Hypothalamus (tissue), 51 donors: ENCODE data around the gene CCDC178.
"Not testable (repeated sequence)": the region's sequence is repeated elsewhere in the genome, so short reads cannot be mapped to it uniquely, and the experiment has no call there.

ENCODE experiments used
- DNase-seq, 51 donors: peaks; one replicate each; lab custom pipeline; 2025; lab: John Stamatoyannopoulos, UW

The CCDC178 gene

DNA sequence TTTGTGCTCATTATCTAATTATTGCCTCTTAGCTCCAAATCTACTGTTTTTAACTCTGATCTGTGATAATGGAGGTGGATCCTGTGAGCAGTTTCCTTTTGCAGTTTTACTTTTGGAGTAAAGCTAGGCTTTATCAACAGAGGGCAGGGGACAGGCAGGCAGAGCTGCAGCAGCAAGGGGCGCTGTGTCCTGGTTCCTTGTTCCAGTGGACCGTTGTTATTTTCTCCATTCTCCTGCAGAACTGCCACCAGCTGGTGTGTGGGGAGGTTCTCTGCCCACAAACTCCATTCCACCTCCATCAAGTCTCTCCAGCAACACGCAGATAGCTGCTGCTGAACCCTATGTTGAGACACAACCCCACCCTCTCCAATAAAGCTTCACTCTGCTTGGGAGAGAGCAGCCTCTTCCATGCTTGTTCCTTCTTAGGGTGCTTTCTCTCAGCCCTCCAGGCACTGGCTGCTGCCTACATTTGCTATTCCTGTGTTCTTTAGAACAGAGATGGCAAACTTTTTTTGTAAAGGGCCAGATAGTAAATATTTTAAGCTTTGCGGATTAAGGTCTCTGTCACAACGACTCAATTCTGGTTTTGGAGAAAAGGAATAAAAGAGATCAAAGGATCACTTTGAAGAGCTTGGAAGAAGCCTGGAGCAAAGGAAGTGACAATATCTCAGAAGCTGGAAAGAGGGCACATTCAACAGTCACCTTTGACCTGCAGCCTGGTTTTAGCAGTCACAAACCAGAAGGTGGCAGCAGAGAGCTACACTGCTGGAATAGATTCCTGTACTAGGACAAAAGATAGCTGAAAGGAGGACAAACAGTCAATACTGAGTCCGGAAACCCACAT lies 208.8 kb downstream of the CCDC178 start:
- DNase-seq: peak in 46 of 51 donors; percentile 0 to 79 (median 40)

- DNase-seq: no peak
Measured at GRCh38 chr18:33212363-33212762, 228.2 kb downstream of the CCDC178 start.

DNA sequence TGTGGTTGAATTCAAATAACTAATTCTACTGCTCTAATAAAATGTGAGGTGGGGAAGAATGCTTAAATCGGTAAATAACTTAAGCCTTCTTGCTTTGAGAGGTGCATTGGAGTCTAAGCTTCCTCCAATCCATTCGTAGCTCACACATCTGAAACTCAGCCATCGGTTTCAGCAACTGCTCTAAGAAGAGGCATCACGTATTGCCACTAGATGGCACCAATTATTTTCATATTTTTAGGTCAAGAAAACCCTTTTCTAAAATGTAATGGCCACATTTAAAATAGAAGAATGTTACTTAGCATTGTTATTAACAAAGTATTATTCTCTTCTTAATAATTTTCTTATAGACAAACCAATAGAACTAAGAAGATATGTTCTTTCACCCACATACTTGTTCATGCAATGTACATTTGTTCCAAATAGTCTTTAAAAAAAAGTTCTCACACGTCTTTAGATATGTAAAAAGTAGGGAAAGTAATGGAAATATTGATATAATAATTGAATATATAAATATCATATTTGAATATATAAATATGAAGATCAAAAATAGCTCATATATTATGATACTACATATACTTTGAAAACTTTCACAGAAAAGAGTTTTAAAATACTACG lies 229.8 kb downstream of the CCDC178 start:
- no peak for DNase-seq

DNA sequence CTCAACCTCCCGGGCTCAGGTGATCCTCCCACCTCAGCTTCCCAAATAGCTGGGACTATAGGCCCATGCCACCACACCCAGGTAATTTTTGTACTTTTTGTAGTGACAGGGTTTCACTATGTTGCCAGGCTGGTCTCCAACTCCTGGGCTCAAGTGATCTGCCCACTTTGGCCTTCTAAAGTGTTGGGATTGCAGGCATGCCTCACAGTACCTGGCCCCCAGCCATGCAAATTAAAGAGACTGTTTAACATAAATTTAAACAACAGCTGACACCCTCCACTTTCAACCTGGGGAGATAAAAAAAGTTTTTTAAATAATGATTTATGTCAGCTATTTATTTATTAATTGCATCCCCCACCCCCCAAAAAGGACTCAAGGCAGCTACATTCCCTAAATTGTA lies 234.7 kb downstream of the CCDC178 start:
- DNase-seq: no peak

DNA sequence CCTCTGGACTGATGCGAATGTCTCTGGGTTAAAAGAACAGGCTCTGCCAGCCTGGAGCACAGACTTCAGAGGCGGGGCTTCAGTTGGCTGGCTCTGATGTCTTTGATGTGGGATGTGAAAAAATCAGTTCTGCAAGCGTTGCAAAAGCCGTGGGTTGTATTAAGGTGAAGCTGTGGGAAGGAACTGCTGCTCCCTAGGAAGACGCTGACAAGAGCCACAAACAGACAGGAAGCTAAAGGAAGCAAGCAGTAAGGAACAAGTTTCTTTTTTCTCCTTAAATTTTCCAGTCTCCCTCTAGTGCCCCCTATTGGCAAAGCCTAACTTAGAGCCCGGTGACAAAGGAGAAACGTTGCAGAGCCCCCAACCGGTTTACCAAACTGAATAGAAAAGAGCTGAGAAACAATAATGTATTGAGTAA lies 239.0 kb downstream of the CCDC178 start:
- peak in 12 of 51 donors; percentile 1 to 38 (median 4) for DNase-seq

GRCh38 chr18:33195795-33196194 lies 244.7 kb downstream of the CCDC178 start:
- DNase-seq: no peak

- no peak for DNase-seq
Measured at GRCh38 chr18:33194793-33195192, 245.7 kb downstream of the CCDC178 start.

GRCh38 chr18:33184958-33185357 lies 255.6 kb downstream of the CCDC178 start:
- no peak for DNase-seq

GRCh38 chr18:33184175-33184574 lies 256.3 kb downstream of the CCDC178 start:
- no peak for DNase-seq

DNA sequence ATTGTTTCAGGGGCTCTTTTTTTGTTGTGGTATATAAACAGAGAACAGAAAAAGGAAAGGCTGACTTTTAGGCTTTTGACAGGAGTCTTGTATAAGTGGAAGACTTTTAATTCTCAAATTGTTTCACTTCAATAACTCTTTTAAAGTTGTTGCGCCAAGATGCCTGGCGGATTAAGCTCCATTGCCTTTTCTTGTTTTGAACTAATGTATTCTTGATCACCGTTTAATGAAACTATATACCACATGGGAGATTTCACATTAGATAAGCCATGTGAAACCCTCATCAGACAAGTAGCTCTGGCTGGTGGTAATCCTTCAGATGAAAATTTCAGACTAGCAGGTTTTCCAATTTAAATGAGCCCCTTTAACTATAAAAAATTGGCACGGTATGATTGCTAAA lies 257.4 kb downstream of the CCDC178 start:
- no peak for DNase-seq

GRCh38 chr18:33181016-33181415 lies 259.5 kb downstream of the CCDC178 start:
- no peak for DNase-seq

GRCh38 chr18:33169218-33169617 lies 271.3 kb downstream of the CCDC178 start:
- DNase-seq: no peak

DNA sequence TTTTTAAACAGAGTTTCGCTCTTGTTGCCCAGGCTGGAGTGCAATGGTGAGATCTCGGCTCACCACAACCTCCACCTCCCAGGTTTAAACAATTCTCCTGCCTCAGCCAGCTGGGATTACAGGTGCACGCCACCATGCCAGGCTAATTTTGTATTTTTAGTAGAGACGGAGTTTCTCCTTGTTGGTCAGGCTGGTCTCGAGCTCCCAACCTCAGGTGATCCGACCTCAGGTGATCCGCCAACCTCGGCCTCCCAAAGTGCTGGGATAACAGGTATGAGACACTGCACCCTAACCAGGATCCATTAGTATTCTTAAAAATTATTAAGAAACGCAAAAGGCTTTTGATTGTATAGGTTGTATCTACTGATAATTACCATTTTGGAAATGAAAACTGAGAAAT lies 276.4 kb downstream of the CCDC178 start:
- not testable (repeated sequence) for DNase-seq

- no peak for DNase-seq
Measured at GRCh38 chr18:33161131-33161530, 279.4 kb downstream of the CCDC178 start.

GRCh38 chr18:33159151-33159550 lies 281.4 kb downstream of the CCDC178 start:
- DNase-seq: no peak

DNA sequence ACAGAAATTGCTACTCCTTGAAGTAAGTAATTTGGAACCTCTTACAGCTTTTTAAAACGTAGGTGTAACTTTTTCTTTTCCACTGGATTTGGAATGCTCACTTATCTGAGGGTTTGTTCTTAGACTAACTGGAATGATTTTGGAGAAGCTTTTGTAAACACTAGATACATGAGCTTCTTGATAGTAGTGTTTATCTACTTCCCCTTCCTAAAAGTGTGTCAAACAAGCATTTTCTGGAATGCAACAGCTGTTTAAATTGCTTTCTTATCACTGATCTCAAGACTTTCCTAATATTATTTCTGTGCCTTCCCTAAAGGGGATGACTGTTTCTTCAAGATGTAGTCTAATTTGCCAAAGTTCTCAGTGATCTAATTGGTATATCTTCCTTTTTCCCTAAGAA lies 282.6 kb downstream of the CCDC178 start:
- DNase-seq: no peak

DNA sequence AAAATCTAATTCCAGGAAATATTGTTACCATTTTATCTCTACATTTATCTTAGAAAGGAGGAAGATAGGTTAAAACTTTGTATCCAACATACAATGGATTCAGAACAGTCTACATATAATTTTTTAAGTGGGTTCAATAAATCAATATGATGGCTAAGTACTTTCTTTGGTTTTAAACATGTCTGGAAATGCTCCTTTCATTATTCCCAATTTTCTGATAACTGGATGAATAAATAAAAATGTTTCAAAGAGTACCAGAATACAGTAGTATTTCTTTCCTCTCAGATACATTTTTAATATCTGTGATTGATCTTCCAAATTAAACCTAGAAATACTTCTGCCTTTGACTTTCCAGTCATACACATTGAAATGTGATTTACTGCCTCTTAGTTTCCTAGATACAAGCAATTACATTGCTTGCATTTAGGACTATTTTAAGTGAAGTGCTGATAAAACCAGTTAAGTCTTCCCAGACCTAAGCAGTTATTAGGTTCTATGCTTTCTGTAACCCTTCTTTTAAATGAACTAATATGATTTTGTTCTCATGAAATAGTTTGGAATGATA lies 283.5 kb downstream of the CCDC178 start:
- DNase-seq: no peak

DNA sequence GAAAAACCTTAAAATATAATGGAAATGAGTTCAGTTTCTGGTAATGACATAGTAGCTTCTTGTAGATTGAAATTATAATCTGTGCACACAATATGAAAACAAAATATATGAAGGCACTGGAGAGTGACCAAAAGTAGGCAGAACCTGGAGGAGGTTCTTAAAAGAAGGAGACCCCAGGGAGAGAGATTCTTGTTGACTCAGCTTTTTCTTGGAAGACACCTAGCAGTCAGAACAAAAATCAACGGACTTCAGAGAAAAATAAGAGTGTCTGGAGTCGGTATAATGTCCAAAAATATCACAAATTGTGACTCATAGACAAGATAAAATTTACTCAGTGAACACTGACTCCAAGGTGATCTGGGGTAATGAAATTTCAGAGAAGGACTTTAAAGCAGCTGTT lies 286.5 kb downstream of the CCDC178 start:
- no peak for DNase-seq

DNA sequence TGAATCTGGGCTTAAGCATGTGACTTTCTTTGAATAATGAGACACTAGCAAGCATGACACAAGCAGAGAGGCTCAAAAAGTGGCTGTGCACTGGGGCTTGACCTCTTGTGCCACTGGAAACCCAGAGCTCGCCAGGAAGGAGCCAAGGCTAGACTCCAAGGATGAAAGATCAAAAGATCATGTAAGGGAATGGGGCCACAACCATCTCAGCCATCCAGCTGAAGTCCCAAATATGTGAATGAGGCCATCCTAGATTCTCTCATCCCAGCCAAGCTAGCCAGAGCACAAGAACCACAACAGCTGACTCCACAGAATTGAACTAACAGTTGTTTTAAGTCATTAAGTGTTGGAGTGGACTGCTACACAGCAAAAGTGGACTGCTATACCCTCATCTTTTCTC lies 288.1 kb downstream of the CCDC178 start:
- no peak for DNase-seq

- not testable (repeated sequence) for DNase-seq
Measured at GRCh38 chr18:33147811-33148210, 292.7 kb downstream of the CCDC178 start.

- DNase-seq: no peak
Measured at GRCh38 chr18:33146014-33146413, 294.5 kb downstream of the CCDC178 start.
